Natural killer cell (primary cell): ENCODE measurements around the gene DOCK10. TPM values are rescaled to one million over a fixed set of nuclear protein-coding genes. Genes with fewer than 3 reads are reported as not detected.

Experiments used
- ATAC-seq, 3 donors: fragments of 150-1000 bp in 2 of 3; fragments of 200-7000 bp in 1 of 3; cut with Tn5 transposase; 1 replicate in 1 of 3; 2 replicates in 2 of 3; pipeline ENCODE4 v1.10.0; 2021; ENCODE audit warnings: mild to moderate bottlenecking in 2 of 3, moderate library complexity in 2 of 3
- DNase-seq, 2 donors: peaks; one replicate each; pipeline versions ENCODE4 v3.0.0 to v3.0.0-alpha.2; 2013 to 2021; ENCODE audit warnings: mixed read lengths in 1 of 2
- H3K27ac ChIP-seq: one replicate; pipeline ENCODE4 v1.5.1; 2013; ENCODE audit warnings: mild to moderate bottlenecking, low read length
- H3K27me3 ChIP-seq: one replicate; pipeline ENCODE4 v1.6.1; 2013; ENCODE audit warnings: low read length; ENCODE audit not compliant: control insufficient read depth, insufficient read depth
- H3K36me3 ChIP-seq: one replicate; pipeline ENCODE4 v1.6.1; 2013; ENCODE audit warnings: low read length; ENCODE audit not compliant: control insufficient read depth, insufficient read depth
- H3K4me1 ChIP-seq: one replicate; pipeline ENCODE4 v1.6.1; 2013; ENCODE audit warnings: low read length; ENCODE audit not compliant: control insufficient read depth, insufficient read depth
- H3K4me3 ChIP-seq: one replicate; pipeline ENCODE4 v1.5.1; 2013; ENCODE audit warnings: low read length
- H3K9me3 ChIP-seq: one replicate; pipeline ENCODE4 v1.6.1; 2013; ENCODE audit warnings: low read length; ENCODE audit not compliant: control insufficient read depth, insufficient read depth
- H3K27ac Mint-ChIP-seq, 2 donors: one replicate each; pipeline ENCODE4 v1.8.0; 2022; ENCODE audit warnings: mild to moderate bottlenecking in 2 of 2, mixed read lengths in 2 of 2, moderate library complexity in 1 of 2
- H3K27me3 Mint-ChIP-seq, 2 donors: one replicate each; pipeline ENCODE4 v1.8.0; 2022; ENCODE audit warnings: low read depth in 2 of 2, mixed read lengths in 2 of 2
- H3K36me3 Mint-ChIP-seq: one replicate; pipeline ENCODE4 v1.8.0; 2022; ENCODE audit warnings: mixed read lengths
- H3K4me1 Mint-ChIP-seq, 2 donors: one replicate each; pipeline ENCODE4 v1.8.0; 2022; ENCODE audit warnings: mixed read lengths in 2 of 2
- H3K4me3 Mint-ChIP-seq: one replicate; pipeline ENCODE4 v1.8.0; 2022; ENCODE audit warnings: mild to moderate bottlenecking, moderate library complexity, mixed read lengths
- H3K9me3 Mint-ChIP-seq, 2 donors: one replicate each; pipeline ENCODE4 v1.8.0; 2022; ENCODE audit warnings: mixed read lengths in 2 of 2
- CTCF ChIP-seq: fragments of 200-600 bp; IDR thresholded peaks from one replicate; pipeline ENCODE4 v1.8.0; 2022; ENCODE audit warnings: antibody characterized with exemption
- WGBS: methylation state at CpG from one replicate; pipeline ENCODE4 v1.1.7; 2013; ENCODE audit warnings: missing lambda C conversion rate; ENCODE audit not compliant: insufficient coverage; 5-methylcytosine and 5-hydroxymethylcytosine counted together
- intact Hi-C: fragments of 100-400 bp; cut with micrococcal nuclease; formaldehyde crosslinking; loops from one replicate; pipeline ENCODE4 v1.14.2; 2022
- total RNA-seq, 4 donors: library from RNA; stranded (reverse); fragments of 120-200 nt in 1 of 4; gene quantifications; one replicate each; pipeline versions ENCODE4 v1.2.3 to v1.2.4, GENCODE V29; 2013 to 2022

Gene DOCK10
- total RNA-seq, 3 donors from 2014 or later (not counting 1 experiment from before 2014, with no cell fraction given) = 181 to 213 (median 182) TPM

- Mint-ChIP-seq H3K36me3 (peaks cover 8% of the 10 kb centered on the region), H3K27me3 (no peaks in the 10 kb centered on the region), H3K4me3 (no peak overlapping the region), H3K27ac (peak overlapping the region; percentile 47 to 70), H3K4me1 (peaks cover 84 to 85% of the 10 kb centered on the region in 2 donors), H3K9me3 (no peaks in the 10 kb centered on the region)
- ATAC-seq (no peak), DNase-seq (no peak)
- 91% methylated on average over 4 of the region's 5 CpGs for WGBS
- no peak overlapping the region for H3K27ac ChIP-seq
- no peaks in the 10 kb centered on the region for H3K27me3 ChIP-seq
- intact Hi-C loops = no loop called here
- no peak for TF ChIP-seq CTCF
- no peak overlapping the region for H3K4me3 ChIP-seq
- H3K9me3 ChIP-seq = no peaks in the 10 kb centered on the region
- peaks cover 15% of the 10 kb centered on the region for H3K36me3 ChIP-seq
- H3K4me1 ChIP-seq = peaks cover 33% of the 10 kb centered on the region
Observed at GRCh38 chr2:224934526-224935188, 107.6 kb downstream of the DOCK10 start.

GRCh38 chr2:224933431-224933830 is 108.8 kb downstream of the DOCK10 start:
- Histone ChIP-seq H3K27ac (peak overlapping the region; percentile 22), H3K4me1 (peaks cover 42% of the 10 kb centered on the region), H3K27me3 (no peaks in the 10 kb centered on the region), H3K9me3 (no peaks in the 10 kb centered on the region), H3K36me3 (peaks cover 25% of the 10 kb centered on the region), H3K4me3 (no peak overlapping the region)
- H3K4me1 Mint-ChIP-seq = peaks cover 89% of the 10 kb centered on the region in 2 donors
- peak overlapping the region; percentile 70 to 73 for H3K27ac Mint-ChIP-seq
- TF ChIP-seq CTCF = no peak
- no CpG with 5 or more reads among the region's 2 CpGs for WGBS
- H3K9me3 Mint-ChIP-seq = no peaks in the 10 kb centered on the region
- ATAC-seq (no peak), DNase-seq (peak in 1 of 2 donors; percentile 29)
- H3K36me3 Mint-ChIP-seq = peaks cover 8% of the 10 kb centered on the region
- H3K27me3 Mint-ChIP-seq = no peaks in the 10 kb centered on the region
- intact Hi-C loops = no loop called here
- H3K4me3 Mint-ChIP-seq = no peak overlapping the region

GRCh38 chr2:224932522-224932921 is 109.7 kb downstream of the DOCK10 start:
- WGBS = 80% methylated on average over 2 of the region's 3 CpGs
- DNase-seq = no peak
- Histone ChIP-seq H3K27me3 (no peaks in the 10 kb centered on the region), H3K4me3 (no peak overlapping the region), H3K36me3 (peaks cover 26% of the 10 kb centered on the region), H3K27ac (no peak overlapping the region), H3K9me3 (no peaks in the 10 kb centered on the region), H3K4me1 (peaks cover 43% of the 10 kb centered on the region)
- H3K27ac Mint-ChIP-seq = peak overlapping the region; percentile 70 to 90
- no peaks in the 10 kb centered on the region for H3K27me3 Mint-ChIP-seq
- peaks cover 89% of the 10 kb centered on the region in 2 donors for H3K4me1 Mint-ChIP-seq
- ATAC-seq = no peak
- peaks cover 8% of the 10 kb centered on the region for H3K36me3 Mint-ChIP-seq
- H3K9me3 Mint-ChIP-seq = no peaks in the 10 kb centered on the region
- TF ChIP-seq CTCF = no peak
- H3K4me3 Mint-ChIP-seq = no peak overlapping the region
- intact Hi-C loops = no loop called here

GRCh38 chr2:224931956-224932355 is 110.3 kb downstream of the DOCK10 start:
- DNase-seq (no peak), ATAC-seq (no peak)
- Mint-ChIP-seq H3K36me3 (peaks cover 8% of the 10 kb centered on the region), H3K4me1 (peaks cover 89% of the 10 kb centered on the region in 2 donors), H3K27ac (peak overlapping the region; percentile 80 to 90), H3K27me3 (no peaks in the 10 kb centered on the region), H3K4me3 (no peak overlapping the region), H3K9me3 (no peaks in the 10 kb centered on the region)
- Histone ChIP-seq H3K36me3 (peaks cover 30% of the 10 kb centered on the region), H3K27ac (no peak overlapping the region), H3K27me3 (no peaks in the 10 kb centered on the region), H3K4me3 (no peak overlapping the region), H3K4me1 (peaks cover 48% of the 10 kb centered on the region), H3K9me3 (no peaks in the 10 kb centered on the region)
- 99% methylated on average over 3 of the region's 4 CpGs for WGBS
- intact Hi-C loops = loop anchor here (1.0 to 2.0 kb wide), 2 partner anchors 70 to 729 kb away; no protein-coding TSS in a partner anchor
- TF ChIP-seq CTCF = no peak
